Superior temporal gyrus (tissue), 1 donor: ENCODE data around the gene EXOC4.
"Not testable (repeated sequence)": the region's sequence is repeated elsewhere in the genome, so short reads cannot be mapped to it uniquely, and the experiment has no call there.

Experiments
- DNase-seq: peaks from one replicate; pipeline ENCODE4 v3.0.0-alpha.2; 2016; ENCODE audit errors: extremely low spot score

The EXOC4 gene

DNA sequence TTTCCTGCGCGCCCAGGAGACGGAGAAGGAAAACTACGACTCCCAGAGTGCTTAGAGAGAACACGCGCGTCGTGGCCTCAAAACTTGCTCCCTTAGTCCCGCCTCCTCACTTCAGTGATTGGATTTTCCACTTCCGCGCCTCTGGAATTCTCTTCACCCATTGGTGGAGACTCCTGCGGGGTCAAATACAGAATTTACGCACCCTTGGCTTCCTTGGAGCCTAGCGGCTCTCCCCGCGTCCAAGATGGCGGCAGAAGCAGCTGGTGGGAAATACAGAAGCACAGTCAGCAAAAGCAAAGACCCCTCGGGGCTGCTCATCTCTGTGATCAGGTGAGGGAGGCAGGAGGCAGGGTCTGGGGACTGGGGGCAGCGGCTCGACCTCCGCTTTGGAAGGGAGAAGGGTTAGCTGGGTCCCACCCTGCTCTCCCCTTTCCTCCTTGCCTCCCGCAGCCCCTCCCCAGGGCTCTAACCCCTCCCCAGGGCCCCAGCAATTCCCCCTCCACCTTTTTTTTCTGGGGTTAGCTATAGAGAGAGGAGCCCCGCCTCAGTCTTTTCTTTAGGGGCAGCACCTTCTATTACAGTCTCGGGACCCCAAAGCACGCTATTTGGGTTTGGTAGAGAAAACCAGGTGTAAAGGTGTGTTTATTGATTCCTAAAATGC is at the start of gene EXOC4:
Gene EXOC4, plus strand, starts transcription at position 221 of the 661 bp plus-strand sequence.
- DNase-seq, result peak; percentile 100

GRCh38 chr7:133203490-133203889 is 49.4 kb upstream of the EXOC4 start:
- no peak for DNase-seq

DNA sequence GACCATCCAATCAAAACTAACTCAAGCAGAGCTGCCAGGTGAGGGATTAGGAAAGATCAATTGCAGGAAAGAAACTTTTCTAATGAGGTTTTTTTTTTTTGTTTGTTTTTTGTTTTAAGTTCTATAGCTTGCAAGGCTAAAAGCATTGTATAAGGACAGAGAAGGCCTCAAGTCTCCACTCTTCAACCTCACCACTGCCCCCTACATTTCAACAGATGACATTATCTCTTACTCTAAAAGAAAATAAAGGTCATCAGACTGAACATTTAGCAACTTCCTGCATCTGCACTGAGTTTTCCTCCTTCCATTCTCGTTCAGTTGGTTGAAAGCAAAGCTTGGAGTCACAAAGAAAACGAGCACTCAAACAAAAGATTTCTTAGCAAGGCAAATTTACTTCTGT is 45.2 kb upstream of the EXOC4 start:
- DNase-seq, result no peak

DNA sequence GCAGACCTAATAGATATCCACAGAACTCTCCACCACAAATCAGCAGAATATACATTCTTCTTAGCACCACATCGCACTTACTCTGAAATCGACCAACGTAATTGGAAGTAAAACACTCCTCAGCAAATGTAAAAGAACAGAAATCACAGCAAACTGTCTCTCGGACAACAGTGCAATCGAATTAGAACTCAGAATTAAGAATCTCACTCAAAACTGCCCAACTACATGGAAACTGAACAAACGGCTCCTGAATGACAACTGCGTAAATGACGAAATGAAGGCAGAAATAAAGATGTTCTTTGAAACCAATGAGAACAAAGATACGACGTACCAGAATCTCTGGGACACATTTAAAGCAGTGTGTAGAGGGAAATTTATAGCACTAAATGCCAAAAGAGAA is 42.1 kb upstream of the EXOC4 start:
- not testable (repeated sequence) for DNase-seq

- not testable (repeated sequence) for DNase-seq
Measured at GRCh38 chr7:133213772-133214171, 39.1 kb upstream of the EXOC4 start.

GRCh38 chr7:133217773-133218172 is 35.1 kb upstream of the EXOC4 start:
- DNase-seq, result no peak

DNA sequence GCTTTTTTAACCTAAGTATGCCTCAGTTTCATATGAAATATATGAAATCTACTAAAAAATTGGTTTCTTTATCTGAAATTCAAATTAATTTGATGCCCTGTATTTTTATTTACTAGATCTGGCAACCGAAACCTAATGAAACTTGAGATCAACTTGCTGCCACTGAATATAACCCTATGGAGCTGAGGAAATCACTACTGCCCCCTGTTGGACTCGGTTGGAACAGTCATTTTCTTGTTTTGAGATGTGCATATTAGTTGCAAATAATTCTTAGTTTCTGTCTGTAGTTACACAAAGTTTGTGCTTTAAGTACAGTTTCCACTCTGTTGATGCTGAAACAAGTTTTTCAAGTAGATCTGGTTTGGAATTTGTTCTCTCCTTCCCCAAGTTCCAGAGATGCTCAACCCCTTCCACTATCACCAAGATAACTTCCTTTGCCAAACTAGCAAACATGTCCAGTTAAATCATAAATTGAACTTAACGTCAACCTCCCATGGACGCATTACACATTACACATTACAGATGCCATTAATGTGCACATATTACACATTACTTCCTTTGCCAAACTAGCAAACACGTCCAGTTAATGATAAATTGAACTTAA is 22.2 kb upstream of the EXOC4 start:
- DNase-seq, result peak; percentile 83

DNA sequence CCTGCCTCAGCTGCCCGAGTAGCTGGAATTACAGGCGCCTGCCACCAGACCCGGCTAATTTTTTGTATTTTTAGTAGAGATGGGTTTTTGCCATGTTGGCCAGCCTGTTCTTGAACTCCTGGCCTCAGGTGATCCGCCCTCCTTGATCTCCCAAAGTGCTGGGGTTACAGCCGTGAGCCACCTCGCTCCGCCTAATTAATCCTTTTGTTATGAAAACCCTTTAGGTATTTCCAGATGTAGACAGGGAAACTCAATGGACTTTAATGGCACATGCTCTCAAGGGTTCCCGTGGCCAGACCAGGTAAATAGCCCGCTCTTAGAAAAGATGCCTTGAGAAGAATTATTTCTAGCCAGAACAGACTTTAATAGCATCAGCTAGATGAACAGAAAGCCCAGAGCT is 19.7 kb upstream of the EXOC4 start:
- DNase-seq, result no peak

DNA sequence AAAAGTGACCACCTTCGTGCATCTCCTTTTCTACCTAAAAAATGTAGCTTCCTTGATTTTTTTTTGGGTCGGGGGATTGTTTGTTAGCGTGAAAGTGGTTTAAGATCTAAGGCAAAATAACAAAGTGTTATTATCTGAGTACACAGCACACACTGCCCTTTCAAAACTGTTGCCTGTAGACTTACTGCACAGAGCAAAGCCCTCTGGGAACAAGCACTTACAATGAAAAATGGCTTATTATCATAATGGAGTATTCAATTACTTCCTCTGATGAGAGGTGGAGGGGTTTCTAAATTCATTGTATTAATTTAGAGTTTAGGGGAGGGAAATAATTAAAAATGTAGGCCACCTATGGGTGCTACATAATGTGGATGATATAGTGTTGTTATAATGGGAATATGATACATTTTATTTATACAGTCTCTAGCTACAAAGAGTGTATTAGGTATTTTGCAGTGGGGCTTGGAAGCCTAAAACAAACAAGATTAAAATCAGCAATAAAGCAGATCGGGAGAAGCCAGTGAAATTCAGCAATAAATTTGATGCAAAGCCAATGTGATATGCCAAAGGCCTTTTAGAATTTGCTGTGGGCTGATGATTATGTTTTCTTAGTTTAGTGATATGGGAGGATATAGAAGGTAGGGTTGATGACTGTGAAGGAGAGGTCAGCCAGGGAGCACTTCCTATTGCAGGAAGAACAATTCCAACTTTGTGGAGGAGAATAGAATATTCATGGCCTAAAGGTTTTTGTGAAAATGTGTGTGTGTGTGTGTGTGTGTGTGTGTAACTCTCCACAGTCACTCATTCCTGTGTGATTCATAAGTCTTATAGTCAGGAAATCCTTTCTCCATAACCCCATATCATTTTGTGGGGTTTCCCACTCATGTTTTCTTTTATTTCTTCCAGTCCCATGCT is 17.7 kb upstream of the EXOC4 start:
- DNase-seq, result no peak

GRCh38 chr7:133237545-133237944 is 15.3 kb upstream of the EXOC4 start:
- no peak for DNase-seq

DNA sequence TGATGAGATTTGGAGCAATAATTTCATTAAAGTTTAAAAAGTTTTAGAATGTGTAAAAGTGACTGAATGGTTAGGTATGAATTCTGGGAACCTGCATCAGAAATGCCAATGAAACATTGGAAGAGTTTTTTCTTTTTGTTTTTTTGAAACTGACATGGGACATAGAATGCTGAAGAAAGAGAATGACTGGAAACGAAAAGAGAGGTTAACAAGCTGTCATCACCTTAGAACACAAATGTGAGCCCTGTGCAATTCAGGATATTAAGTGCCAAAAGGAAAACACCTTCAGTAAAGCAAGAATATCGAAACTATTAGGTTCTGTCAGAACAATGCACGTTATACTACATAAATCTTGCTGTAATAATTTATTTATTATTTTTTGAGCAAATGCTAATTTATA is 12.6 kb upstream of the EXOC4 start:
- no peak for DNase-seq

DNA sequence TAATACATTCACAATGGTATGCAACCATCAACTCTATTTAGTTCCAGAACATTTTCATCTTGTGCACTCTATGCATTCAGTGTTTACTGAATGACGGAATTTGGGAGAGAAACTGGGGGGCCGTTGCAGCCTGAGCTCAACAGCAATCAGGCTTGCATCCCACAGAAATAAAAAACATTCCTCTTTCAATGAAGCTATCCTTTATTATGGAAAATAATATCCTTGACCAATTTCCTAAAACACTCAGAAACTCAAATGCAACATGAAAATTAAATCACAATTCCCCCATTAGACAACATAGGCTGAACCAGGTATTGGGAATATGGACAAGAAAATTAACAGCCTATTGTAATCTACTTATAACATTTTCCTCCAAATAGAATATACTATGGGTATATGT is 6.3 kb upstream of the EXOC4 start:
- no peak for DNase-seq

DNA sequence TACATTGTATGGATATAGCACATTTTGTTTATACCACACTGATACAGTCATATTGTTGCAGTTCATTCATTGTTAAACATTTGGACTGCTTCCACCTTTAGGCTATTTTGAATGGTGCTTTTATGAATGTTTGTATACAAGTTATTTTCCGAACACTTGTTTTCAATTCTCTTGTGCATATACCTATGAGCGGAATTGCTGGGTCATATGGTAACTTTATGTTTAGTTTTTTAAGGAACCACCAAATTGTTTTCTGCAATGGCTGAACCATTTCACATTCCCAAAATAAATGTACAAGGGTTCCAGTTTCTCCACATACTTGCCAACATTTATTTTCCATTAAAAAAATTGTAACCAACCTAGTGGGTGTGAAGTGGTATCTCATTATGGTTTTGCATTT is 4.0 kb upstream of the EXOC4 start:
- DNase-seq, result no peak

DNA sequence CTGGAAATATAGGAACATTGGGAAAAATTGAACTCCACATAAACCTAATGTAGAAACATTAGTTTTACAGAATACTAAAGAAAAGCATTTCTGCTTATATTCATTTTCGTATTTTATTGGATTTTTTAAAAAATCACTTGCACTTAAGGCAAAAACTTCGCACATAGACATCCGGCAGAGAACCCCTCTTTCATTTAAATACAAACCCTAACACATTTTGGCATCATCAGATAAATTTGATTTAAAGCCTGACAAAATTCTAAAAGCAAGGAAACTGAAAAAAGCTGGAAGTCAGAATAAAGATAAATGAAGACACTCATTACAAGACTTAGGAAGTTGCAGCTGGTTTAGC is 396 bp upstream of the EXOC4 start:
- no peak for DNase-seq

DNA sequence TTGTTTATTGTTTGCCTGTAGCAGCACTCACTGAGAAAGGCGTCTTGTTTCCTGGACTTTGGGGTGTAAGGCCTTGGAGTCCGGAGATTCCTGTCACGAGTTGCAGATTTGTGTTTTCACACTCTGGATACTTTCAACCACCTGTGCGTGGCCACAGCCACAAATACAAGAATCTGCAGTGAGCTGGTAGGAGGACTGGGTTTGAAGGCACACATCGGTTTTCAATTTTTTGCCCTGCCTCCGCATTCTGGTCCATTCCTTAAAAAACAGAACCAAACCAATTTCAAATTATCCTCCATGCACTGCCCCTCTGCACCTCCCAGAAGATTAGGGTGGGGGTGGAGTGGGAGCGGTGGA is 619 bp downstream of the EXOC4 start:
- DNase-seq, result no peak

DNA sequence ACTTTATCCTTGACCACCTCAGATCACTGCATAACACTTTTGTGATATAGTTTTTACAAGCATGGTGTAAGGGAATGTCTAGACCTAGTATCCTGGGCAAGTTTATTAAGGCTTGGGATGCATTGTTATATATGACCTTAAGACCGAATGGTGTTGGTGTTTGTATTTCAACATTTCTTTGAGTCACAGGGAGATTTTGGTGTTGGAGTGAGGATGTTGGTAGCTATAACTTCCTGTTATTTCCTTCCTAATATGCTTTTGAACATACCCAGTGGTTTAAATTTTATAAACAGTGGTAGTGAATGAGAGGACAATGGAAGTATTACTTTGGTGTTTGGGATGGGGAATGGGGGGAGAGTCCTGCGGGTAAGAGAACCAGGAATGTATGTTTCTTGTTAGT is 2.6 kb downstream of the EXOC4 start:
- no peak for DNase-seq

- no peak for DNase-seq
Measured at GRCh38 chr7:133258174-133258573, 5.3 kb downstream of the EXOC4 start.

DNA sequence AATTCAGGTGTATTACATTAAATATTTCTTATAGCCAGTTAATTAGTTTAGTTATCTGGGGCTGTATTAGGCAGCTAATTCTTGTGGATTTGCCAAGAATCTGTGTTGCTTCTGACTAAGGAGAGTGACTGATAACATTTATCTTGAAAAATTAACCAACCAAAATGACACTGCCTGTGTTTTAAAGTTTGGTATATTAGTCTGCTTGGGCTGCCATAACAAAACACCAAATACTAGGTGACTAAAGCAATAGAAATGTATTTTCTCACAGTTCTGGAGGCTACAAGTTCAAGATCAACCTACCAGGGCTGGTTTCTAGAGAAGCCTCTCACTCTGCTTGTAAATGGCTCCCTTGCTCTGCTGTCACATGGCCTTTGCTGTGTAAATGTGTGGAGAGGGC is 12.9 kb downstream of the EXOC4 start:
- no peak for DNase-seq

GRCh38 chr7:133268355-133268754 is 15.5 kb downstream of the EXOC4 start:
- no peak for DNase-seq

DNA sequence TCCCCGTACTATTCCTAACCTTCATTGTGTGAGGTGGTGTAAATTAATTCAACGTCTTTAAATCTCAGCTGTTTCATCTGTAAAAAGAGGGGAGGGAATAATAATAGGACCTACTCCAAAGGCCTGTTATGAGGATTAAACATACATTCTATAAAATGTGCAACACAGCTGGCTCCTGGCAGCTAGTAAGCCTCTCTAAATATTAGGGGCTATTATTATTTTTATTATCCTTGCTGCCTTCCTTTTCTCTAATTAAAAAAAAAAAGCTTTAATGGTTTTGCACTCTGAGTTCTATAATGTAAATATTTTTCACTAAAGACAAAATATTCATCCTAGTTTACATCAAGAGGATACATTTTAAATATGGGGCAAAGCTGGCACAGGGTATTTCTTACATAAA is 19.5 kb downstream of the EXOC4 start:
- no peak for DNase-seq

DNA sequence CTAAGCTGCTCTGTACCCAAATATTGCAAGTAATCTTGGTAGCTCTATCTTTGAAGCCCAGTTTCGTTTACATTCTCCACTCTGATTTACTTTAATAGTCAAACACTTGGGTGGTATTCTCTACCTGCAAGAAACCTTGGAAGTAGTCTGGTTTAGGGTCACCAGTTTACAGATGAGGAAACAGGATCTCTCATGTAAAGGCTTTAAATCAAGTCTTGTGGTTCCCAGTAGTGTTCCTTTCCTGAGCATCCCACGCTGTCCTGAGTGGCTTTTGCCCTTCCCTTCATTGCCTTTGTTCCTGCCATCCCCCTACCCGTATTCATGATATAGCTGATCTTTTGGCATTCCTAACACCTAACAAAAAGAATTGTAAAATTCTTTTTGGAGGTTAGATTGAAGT is 20.3 kb downstream of the EXOC4 start:
- no peak for DNase-seq

GRCh38 chr7:133274265-133274664 is 21.4 kb downstream of the EXOC4 start:
- DNase-seq, result no peak

- no peak for DNase-seq
Measured at GRCh38 chr7:133275008-133275407, 22.1 kb downstream of the EXOC4 start.
